Transverse colon (tissue), 4 donors: Measurements from ENCODE around the gene ZNF341. TPM values are rescaled to one million over a fixed set of nuclear protein-coding genes. Genes with fewer than 3 reads are reported as not detected.

Source experiments
- DNase-seq: peaks from one replicate; pipeline ENCODE4 v3.0.0-alpha.2; 2019
- H3K27ac ChIP-seq, 4 donors: fragments of 200-600 bp; sonication (generic); 2 replicates each; pipeline ENCODE4 v1.5.1; 2016 to 2018; ENCODE audit warnings: inconsistent platforms in 4 of 4
- H3K27me3 ChIP-seq: fragments of 200-600 bp; sonication (generic); 2 replicates; pipeline ENCODE4 v1.5.1; 2017; ENCODE audit warnings: inconsistent platforms
- H3K36me3 ChIP-seq, 4 donors: fragments of 200-600 bp; sonication (generic); 2 replicates each; pipeline ENCODE4 v1.5.1; 2017 to 2019; ENCODE audit warnings: inconsistent platforms in 4 of 4
- H3K4me1 ChIP-seq, 4 donors: fragments of 200-600 bp; sonication (generic); 2 replicates each; pipeline ENCODE4 v1.5.1; 2017 to 2020; ENCODE audit warnings: inconsistent platforms in 4 of 4
- H3K4me3 ChIP-seq, 4 donors: fragments of 200-600 bp; sonication (generic); 1 replicate in 1 of 4; 2 replicates in 3 of 4; pipeline versions ENCODE4 v1.5.1 to v1.6.1; 2017 to 2019; ENCODE audit warnings: inconsistent platforms in 4 of 4
- H3K9me3 ChIP-seq, 2 donors: fragments of 200-600 bp; sonication (generic); 2 replicates each; pipeline ENCODE4 v1.5.1; 2017 to 2019; ENCODE audit warnings: inconsistent platforms in 2 of 2
- CTCF ChIP-seq, 5 experiments: fragments of 200-600 bp in 3 of 5; fragments of 450-650 bp in 2 of 5; sonication (generic) in 3 of 5; IDR thresholded peaks; 1 replicate in 2 of 5; 2 replicates in 3 of 5; pipeline ENCODE4 v1.5.1; 2016 to 2017; ENCODE audit warnings: antibody characterized with exemption in 5 of 5, inconsistent platforms in 3 of 5, mild to moderate bottlenecking in 2 of 5, moderate library complexity in 1 of 5
- EP300 ChIP-seq: sonication (generic); formaldehyde crosslinking; IDR thresholded peaks from one replicate; pipeline ENCODE4 v1.6.1; 2017; ENCODE audit warnings: antibody characterized with exemption, low read depth
- POLR2A ChIP-seq: fragments of 450-650 bp; IDR thresholded peaks from one replicate; pipeline ENCODE4 v1.6.1; 2016; ENCODE audit warnings: antibody characterized with exemption, mild to moderate bottlenecking, moderate library complexity
- POLR2AphosphoS5 ChIP-seq, 3 donors: sonication (generic); formaldehyde crosslinking; IDR thresholded peaks; one replicate each; pipeline ENCODE4 v1.6.1; 2016; ENCODE audit warnings: antibody characterized with exemption in 3 of 3
- WGBS, 2 donors: methylation state at CpG; one replicate each; pipeline ENCODE4 v1.1.5; 2018; ENCODE audit warnings: low coverage in 1 of 2; 5-methylcytosine and 5-hydroxymethylcytosine counted together
- in situ Hi-C, 4 donors: fragments of 200-750 bp; cut with MboI; loops; one replicate each; pipeline versions ENCODE4 v1.15.0 to v1.15.1; 2017; ENCODE audit warnings: low sequenced_read_pairs in 3 of 4, low pct_ligation_motif_present in 1 of 4, low pct_unique_long_range_greater_than_20kb in 1 of 4
- intact Hi-C: fragments of 100-400 bp; cut with DNase I; formaldehyde crosslinking; loops from one replicate; pipeline ENCODE4 v1.15.1; 2023; ENCODE audit warnings: low total_unique reads
- total RNA-seq, 4 donors: library from RNA; depleted of rRNA; stranded (reverse); fragments of >200 nt; gene quantifications; one replicate each; pipeline ENCODE4 v1.1.0, GENCODE V29; 2016

ZNF341 gene
- total RNA-seq, 4 donors from 2014 or later, result 3.8 to 7.2 (median 7.1) TPM

DNA sequence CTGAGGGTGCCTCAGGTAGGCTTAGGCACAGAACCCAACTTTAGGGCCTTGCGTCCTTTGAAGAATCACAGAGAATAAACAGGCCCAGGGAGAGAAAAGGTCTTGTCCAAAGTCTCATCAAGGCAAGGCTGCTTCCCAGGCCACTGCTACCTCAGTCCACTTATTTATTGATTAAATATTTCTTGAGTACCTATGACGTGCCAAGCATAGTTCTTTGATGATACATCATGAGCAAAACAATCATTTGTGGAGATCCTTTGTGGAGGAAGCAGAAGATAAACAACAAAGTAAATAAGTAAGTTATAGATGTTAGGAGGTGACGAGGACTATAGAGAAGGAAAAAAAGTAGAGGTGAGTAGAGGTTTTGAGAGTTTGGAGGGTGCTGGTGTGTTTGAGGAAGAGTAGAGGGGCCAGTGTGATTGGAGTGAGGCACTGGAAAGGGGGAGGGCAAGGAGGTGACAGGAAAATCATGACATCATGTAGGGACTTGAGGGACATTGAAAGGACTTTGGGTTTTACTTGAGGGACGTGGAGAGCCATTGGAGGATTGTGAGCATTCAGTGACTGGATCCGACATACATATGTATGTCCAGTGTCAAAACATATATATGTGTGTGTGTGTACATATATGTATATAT, 65.2 kb downstream of the ZNF341 start:
- Histone ChIP-seq H3K27ac (peak overlapping the region; percentile 46 to 76 (median 56)), H3K4me3 (no peak overlapping the region), H3K4me1 (peaks cover 6 to 34% (median 21%) of the 10 kb centered on the region in 4 donors), H3K9me3 (no peaks in the 10 kb centered on the region), H3K27me3 (no peaks in the 10 kb centered on the region), H3K36me3 (no peaks in the 10 kb centered on the region)
- WGBS, 2 donors, result 65 to 73% methylated on average over 3 to 5 of the region's 5 CpGs
- in situ Hi-C loops (no loop called here), intact Hi-C loops (no loop called here)
- DNase-seq, result no peak
- TF ChIP-seq CTCF (IDR thresholded peaks at IDR 0.05) (no peak), POLR2AphosphoS5 (IDR thresholded peaks at IDR 0.05) (no peak), EP300 (no peak), POLR2A (no peak)

DNA sequence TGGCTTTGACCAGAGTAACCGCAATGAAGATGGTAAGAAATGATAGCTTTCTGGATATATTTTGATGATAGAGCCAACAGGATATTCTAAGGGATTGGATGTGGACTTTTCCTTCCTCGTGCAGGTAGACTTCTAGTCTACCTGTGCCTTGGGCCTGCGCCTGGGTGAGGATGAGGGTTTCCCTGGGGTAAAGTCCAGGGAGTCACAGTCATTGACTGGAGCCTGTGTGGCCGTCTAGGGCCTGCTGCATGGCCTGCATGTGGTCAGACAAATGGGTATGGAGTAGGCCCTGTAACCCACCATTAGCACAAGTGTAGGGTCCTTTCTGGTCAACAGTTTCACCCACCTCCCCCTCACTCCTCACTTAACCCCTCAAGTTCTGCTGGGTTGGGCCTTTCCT, 66.6 kb downstream of the ZNF341 start:
- H3K4me3 ChIP-seq, result no peak overlapping the region
- H3K9me3 ChIP-seq, result no peaks in the 10 kb centered on the region
- DNase-seq, result no peak
- peaks cover 6 to 22% (median 16%) of the 10 kb centered on the region in 4 donors for H3K4me1 ChIP-seq
- H3K27me3 ChIP-seq, result no peaks in the 10 kb centered on the region
- in situ Hi-C loops (no loop called here), intact Hi-C loops (no loop called here)
- H3K27ac ChIP-seq, result peak overlapping the region in 1 of 4 donors; percentile 23
- TF ChIP-seq POLR2AphosphoS5 (IDR thresholded peaks at IDR 0.05) (no peak), POLR2A (no peak), EP300 (no peak), CTCF (IDR thresholded peaks at IDR 0.05) (no peak)
- H3K36me3 ChIP-seq, result no peaks in the 10 kb centered on the region
- WGBS, 2 donors, result 61% methylated on average over 4 of the region's 4 CpGs; no CpG with 5 or more reads in 1 of the 2 donors

DNA sequence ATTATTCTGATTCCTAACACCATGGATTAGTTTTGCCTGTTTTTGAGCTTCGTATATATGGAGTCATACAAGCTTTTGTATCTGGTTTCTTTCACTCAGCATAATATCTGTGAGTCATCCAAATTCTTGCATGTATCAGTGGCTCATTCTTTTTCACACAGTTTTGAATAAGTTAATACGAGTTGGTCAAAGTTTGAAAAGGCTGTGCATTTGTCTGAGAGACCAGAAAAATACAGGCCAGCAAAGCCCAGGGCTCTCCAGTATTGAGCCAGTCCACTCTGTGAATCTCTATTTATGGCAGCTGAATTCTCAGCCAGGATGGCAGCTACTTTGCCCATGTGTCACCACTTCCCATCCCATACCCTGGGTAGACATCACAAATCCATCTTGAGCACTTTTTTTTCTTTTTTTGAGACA, 72.1 kb downstream of the ZNF341 start:
- DNase-seq, result no peak
- intact Hi-C loops, result no loop called here
- Histone ChIP-seq H3K4me3 (no peak overlapping the region), H3K36me3 (no peaks in the 10 kb centered on the region), H3K27ac (peak overlapping the region; percentile 6 to 71 (median 54)), H3K27me3 (no peaks in the 10 kb centered on the region), H3K9me3 (no peaks in the 10 kb centered on the region), H3K4me1 (no peaks in the 10 kb centered on the region)
- TF ChIP-seq POLR2A (no peak), POLR2AphosphoS5 (IDR thresholded peaks at IDR 0.05) (peak in 1 of 3 donors; percentile 47)
- 56 to 59% methylated on average over 2 of the region's 2 CpGs for WGBS, 2 donors
- in situ Hi-C loops, result no loop called here

DNA sequence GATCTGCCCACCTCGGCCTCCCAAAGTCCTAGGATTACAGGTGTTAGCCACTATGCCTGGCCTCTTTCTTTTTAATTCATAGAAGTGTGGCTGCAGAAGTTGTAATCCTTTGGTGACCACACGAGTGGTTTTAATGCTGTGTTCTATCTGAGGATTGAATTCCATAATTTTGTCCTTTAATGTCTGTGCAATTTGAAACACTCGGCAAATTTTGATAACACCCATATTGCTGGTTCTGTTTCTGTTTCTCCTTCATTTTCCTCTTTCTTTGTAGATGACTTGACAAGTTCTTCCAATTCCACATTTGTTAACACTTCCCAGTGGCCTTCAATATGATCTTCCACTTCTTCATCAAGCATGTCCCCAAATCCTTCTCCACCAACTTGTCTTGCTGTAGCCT, 76.6 kb downstream of the ZNF341 start:
- WGBS, 2 donors, result 86% methylated on average over 3 of the region's 3 CpGs; no CpG with 5 or more reads in 1 of the 2 donors
- no peak overlapping the region for H3K27ac ChIP-seq
- no peaks in the 10 kb centered on the region for H3K27me3 ChIP-seq
- TF ChIP-seq POLR2AphosphoS5 (IDR thresholded peaks at IDR 0.05), result no peak
- TF ChIP-seq EP300, result no peak
- TF ChIP-seq POLR2A, result no peak
- no peak for TF ChIP-seq CTCF (IDR thresholded peaks at IDR 0.05)
- no peak for DNase-seq
- no peak overlapping the region for H3K4me3 ChIP-seq
- intact Hi-C loops (no loop called here), in situ Hi-C loops (no loop called here)
- no peaks in the 10 kb centered on the region for H3K9me3 ChIP-seq
- H3K4me1 ChIP-seq, result peaks cover 3 to 17% (median 9%) of the 10 kb centered on the region in 4 donors
- H3K36me3 ChIP-seq, result no peaks in the 10 kb centered on the region
